GM21717 (cell line): ENCODE measurements around the gene FIGNL1.
"Not testable (repeated sequence)": the region's sequence is repeated elsewhere in the genome, so short reads cannot be mapped to it uniquely, and the experiment has no call there.

ENCODE experiments used
- ATAC-seq: cut with Tn5 transposase; IDR thresholded peaks from one replicate; pipeline ENCODE4 v1.9.1; 2021; ENCODE audit warnings: mild to moderate bottlenecking, moderate library complexity; ENCODE audit not compliant: unreplicated experiment

FIGNL1 gene

DNA sequence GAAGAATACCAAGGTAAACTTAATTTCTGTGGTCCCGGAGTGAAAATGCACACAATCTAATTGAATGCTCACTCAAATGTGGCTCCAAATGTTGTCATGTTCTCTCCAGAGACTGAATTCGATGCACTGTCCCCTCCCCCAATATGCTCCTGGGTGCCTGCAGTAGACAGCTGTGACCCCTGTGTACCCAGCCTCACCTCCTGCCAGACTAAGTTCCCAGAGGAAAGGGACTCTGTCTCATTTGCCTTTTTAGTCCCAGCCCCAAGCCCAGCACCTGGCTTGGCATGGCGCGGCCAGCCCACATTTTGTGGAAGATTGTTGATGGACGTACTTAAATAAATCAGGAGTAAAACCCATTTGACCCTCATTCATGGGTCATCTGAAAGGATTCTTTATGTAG lies 21.8 kb upstream of the FIGNL1 start:
- no peak for ATAC-seq

DNA sequence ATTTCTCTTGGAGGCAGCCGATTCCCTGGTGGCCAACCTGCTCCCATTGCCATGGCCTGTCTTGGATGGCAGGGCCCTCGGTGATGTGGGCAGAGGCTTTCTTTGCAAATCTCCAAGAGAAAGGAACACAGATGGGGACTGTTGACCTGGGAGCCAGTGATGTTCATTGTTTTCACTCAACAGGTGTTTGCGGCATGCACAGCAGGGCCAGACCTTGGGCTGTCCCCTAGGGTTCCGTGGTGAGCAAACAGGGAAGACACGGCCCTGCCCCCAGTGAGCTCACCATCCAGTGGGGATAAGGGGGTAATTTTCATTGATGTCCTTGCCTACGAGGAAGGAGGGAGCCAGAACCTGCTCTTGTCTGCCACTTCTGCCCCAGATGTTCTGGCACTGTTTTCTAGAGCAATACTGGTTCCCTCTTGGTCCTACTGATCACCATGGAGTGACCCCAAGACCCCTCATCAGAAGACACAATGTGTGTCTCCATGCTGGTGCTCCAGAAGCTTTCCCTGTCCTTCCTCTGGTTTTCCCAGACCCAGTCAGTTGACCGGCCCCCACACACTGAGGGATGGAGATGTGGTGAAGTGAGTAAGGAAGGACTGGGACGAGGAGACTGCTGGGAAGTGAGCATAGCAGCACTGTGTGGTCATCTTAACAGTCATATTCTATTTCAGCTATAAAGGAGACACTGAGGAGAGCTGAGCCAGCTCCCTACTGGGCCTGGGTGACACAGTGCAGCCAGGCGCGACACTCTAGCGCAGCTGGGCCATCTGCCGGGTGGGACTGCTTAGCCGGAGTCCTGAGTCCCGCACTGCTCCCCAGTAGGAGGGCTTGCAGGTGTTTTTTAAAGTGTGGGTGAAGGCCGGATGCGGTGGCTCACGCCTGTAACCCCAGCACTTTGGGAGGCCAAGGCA lies 20.4 kb upstream of the FIGNL1 start:
- no peak for ATAC-seq

DNA sequence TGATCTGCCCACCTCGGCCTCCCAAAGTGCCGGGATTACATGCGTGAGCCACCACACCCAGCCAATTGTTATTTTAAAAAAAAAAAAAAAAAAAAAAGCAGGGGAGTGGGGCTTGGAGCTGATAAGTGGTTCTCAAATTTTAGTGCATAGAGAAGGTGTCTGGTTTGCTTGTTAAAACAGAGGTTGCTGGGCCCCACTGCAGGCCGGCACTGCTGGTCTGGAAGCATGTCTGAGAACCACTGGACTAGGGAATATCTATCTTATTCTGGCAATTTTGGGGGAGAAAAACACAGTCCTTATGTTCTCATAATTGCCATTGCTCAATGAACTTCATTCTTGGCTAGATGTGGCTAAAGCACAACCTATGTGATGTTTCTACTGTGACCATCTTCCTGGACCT lies 19.0 kb upstream of the FIGNL1 start:
- ATAC-seq = no peak

DNA sequence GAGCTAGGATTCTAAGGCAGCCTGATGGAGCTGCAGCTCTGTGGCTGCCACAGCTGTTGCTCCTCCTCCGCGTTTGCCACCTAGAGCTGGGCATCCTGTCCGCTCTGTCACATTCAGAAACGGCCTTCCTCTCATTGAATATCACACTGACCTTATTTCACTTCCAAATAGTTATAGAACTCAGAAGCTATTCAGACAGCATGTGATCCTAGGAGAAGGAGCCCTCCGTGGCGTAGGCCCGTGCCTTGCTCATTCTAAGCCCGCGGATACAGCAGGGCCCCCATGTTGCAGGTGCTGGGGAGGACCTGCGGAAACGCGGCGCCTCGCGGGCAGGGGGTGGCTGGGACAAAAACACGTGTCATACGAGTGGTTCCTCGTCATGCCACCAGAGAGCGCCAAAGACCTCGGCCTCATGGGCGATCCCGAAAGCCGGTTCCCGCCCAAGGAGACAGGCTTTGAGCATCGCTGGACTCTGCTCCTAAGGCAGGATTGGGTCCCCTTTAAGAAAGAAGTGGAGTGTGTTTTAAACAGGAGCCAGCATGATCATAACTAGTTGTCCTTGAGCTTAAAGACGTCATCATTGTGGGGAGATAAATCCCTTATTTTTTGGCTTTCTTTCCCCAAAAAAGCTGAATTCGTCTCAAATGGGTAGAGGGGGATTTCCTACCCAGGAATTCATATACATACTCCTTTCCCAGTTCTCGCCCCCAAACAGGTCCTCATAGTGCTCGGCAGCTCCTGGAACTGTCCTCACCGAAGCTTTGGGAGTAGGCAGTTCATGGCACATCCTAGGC lies 17.9 kb upstream of the FIGNL1 start:
- peak; percentile 77 for ATAC-seq

DNA sequence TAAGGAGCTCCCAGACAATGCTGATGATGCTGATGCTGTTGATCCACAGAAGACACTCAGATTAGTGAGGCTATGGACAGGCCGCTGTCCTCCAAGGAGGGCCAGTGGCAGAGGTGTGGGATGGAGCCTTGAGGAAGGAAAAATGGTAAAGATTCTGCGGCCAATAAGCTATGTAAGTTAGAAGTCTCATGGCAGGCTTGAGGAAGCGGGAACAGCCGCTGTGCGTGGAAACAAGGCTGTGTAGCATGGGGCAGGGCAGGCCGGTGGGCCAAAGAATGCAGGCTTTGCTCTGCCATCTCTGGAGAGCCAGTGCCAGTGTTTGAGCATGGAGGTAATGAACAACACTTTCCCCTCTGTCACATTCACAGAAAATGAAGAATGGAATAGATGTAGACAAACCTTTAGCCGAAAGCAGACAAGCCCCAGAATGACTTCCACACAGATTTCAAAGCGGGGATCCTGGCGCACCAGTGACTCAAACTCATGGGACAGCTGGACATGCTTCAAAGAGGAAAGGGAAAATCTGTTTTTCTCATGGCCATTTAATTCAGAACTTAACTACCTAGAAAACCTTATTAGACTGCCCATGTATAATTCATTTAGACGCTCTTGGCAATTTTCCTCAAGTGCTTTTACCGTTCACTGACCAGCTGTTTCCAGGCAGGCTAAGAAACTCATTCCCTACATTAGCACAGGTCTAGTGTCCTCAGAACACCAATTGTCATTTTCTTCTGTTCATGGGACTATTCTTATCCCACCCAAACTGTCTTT lies 16.9 kb upstream of the FIGNL1 start:
- ATAC-seq = no peak

DNA sequence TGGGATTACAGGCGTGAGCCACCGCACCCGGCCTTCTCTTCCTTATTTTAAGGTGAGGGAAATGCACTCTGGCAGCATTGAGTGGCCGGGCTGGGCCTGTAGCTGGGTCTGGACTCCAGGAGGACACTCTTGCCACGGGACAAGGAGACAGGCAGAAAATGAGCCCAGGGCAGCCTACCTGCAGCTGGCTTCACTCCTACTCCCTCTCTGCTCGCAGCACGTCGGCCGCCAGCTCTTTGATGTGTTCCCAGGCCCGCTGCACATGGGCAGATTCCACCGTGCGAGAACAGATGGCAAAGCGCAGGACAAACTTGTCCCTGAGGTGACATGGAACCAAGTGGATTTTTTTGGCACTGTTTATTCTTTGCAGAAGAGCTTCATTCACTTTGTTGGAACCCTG lies 12.9 kb upstream of the FIGNL1 start:
- ATAC-seq = no peak

DNA sequence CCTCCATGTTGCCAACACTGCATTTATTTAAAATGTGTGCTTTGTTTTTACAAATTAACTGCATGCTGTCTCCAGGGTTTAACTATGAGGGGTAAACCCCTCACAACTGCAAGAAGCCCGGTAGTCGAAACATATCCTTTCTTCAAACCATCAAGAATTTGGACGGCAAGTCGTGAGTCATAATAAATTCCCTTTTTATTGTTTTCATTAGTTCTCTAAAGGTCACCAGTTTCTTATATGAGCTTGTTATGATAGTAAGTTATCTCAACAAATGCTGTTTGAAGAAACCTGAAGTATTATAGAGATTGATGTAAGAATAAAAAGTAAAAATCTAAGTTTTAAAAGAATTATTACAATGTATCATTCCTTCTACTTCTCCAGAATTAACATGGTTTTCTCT lies 12.2 kb upstream of the FIGNL1 start:
- no peak for ATAC-seq

DNA sequence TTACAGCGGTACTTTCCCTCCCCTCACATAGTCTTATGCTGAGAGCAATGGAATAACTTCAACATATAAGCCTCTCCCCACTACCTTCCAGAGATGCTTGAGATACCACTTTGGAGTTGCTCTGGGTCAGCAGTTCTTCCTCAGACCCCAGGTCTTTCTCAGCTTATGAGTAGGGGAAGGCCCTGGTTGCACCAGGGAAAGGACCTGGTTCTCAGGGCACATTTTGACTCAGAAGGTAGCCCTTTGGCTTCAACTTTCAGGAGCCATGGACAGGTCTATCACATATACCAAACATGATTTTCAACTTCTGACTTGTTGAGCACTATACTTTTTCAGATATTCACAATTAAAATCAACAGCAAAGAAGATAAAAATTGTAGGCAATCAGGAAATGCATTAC lies 11.5 kb upstream of the FIGNL1 start:
- no peak for ATAC-seq

DNA sequence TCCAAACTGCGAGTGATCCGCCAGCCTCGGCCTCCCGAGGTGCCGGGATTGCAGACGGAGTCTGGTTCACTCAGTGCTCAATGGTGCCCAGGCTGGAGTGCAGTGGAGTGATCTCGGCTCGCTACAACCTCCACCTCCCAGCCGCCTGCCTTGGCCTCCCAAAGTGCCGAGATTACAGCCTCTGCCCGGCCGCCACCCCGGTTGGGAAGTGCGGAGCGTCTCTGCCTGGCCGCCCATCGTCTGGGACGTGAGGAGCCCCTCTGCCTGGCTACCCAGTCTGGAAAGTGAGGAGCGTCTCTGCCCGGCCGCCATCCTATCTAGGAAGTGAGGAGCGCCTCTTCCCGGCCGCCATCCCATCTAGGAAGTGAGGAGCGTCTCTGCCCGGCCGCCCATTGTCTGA lies 9.0 kb upstream of the FIGNL1 start:
- not testable (repeated sequence) for ATAC-seq

DNA sequence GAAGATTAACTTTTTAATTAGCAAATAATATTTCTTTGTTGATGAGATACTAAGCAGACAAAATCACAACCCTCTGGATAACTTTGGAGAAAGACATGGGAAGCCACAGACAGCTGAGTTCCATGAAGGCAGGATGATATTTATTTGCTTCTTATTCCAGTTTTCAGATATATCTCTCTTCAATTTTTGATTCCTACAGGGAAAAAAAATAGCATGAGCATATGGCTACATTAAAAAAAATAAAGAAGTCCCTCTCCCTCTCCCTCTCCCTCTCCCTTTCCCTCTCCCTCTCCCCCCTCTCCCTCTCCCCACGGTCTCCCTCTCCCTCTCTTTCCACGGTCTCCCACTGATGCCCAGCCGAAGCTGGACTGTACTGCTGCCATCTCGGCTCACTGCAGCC lies 8.5 kb upstream of the FIGNL1 start:
- ATAC-seq = not testable (repeated sequence)

DNA sequence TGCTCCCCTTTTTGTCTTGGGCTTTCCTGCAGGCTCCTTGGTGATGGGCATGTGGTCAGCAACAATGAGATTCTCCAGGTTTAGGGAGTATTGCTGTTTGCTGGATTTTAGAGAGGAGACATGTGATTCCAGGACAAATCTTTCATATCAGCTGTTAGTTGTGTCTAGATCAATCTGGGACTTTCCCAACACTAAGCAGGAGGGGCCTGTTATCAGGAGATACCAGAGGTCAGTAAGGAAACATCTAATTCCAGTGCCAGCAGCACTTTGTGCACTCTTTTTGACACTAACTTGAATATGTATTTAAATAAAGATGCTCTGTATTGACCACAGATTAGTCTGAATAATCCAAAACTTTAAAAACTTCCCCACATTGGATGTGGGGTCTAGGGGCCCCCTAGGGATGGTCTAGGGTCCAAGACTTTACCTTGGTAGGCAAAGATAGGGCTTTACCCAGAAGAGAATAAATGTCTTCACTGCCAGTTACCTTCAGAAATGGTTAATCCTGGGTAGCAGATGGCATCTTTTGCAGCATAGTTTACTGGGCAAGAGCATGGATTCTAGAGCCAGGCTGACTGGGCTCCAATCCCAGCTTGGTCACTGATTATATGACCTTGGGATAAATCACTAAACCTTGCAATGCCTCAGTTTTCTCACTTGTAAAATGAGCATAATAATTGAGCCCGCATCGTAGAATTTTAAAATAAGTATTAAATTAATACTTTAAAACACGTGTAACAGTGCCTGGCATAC lies 6.4 kb upstream of the FIGNL1 start:
- no peak for ATAC-seq

DNA sequence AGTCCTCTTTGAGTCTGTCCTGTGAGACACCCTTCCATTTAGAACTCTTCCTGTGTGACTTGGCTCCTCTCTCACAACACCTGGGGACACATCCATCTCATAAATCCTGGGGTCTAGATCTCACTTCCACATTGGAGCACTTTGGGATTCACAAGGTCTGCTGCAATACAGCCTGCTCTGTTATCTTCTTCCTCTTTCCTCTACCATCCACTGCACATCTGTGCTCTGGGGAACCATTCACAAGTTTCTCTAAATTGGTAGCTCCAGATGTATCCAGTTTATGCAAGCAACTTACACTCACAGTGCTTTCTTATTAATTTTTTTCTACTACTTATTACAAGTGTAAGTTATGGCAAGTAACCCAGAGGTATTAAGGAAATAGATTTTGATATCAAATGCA lies 5.5 kb upstream of the FIGNL1 start:
- no peak for ATAC-seq

DNA sequence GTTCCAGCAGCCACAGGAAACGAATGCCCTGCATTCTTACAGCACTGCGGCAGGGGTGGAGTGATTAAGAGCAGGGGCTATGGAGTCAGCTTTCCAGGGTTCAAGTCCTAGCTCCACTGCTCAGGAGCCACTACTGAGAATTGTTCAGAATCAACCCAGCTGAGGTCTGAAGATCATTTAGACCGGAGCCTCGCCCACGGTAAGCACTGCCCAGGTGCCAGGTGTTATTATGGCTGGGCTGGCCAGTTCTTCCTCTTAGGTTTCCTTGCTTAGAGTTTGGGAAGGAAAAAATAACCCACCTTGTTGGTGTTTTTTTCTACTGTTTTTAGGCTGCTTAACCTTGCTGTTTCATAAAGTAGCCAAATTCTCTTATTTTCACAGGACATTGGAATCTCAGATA lies 4.8 kb upstream of the FIGNL1 start:
- ATAC-seq = no peak

DNA sequence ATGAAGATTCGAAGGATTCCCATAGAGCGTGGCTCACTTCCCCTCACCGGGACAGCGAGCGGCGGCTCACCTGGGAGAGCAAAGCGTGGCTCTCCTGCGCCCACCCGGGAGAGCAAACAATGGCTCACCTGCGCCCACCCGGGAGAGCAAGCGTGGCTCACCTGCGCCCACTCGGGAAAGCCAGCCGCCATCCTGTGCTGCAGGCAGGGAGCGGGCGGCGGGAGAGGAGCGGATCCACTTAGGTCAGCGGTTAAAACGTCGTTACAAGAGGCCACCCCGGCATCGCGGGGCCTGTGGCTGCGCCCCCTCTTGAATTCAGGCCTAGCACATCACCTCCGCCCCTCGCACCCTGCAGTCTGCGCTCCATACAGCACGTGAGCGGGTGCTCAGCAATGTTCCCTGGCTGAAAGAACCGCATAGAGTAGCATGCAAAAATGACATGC lies 461 bp upstream of the FIGNL1 start:
- ATAC-seq = peak; percentile 9

DNA sequence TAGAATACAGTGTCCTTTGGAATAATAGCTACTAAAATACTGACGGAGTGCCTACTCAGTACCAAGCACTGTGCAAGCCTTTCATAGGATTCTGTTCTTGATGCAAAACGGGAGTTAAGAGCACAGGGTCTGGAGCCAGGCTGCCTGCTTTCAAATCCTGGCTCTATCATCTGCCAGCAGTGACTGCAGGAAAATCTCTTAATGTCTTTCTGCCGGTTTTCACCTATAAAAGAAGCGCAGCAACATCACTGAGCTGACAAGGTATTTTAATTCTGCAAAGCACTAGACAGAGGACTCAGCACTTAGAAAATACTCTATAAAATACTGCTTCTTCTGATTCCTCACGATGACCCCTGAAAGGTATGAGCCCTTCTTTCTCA lies 659 bp downstream of the FIGNL1 start:
- ATAC-seq = peak; percentile 5

DNA sequence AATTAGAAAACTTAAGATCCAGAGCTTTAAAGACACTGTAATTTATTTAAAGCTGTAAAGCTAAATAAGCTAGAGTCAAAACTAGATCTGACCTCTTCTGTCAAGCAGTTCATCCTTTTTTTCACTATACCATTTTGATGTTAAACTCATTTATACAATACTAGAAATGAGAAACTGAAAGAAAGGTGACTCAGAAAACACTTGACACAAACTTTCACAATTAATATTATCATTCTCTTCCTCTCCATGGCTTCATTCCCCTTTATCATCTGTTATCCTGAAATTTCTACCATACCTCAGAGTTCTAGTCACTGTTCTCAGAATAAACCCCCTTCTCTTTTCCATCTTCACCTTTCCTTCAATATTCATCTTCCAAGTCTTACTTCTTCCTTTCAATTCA lies 1.3 kb downstream of the FIGNL1 start:
- ATAC-seq = peak; percentile 40

DNA sequence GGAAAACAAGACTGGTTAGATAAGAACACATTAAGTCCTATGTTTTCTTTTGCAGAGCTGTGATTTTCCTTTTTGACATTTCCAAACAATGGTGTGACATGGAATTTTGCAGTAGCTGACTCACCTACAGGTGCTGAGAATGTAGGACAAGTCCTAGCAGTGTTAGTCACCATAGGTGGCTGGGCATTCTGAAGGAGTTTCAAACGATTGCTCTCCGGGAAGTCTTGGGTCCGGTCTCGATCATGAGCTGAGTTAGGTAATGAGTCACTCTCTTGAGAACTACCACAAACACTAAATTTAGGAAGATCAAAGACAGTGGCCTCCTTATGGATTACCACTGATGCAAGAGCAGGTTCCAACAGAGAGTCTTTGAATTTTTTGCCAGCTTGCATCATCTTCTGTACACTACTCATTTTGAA lies 3.6 kb downstream of the FIGNL1 start:
- ATAC-seq = peak; percentile 53

DNA sequence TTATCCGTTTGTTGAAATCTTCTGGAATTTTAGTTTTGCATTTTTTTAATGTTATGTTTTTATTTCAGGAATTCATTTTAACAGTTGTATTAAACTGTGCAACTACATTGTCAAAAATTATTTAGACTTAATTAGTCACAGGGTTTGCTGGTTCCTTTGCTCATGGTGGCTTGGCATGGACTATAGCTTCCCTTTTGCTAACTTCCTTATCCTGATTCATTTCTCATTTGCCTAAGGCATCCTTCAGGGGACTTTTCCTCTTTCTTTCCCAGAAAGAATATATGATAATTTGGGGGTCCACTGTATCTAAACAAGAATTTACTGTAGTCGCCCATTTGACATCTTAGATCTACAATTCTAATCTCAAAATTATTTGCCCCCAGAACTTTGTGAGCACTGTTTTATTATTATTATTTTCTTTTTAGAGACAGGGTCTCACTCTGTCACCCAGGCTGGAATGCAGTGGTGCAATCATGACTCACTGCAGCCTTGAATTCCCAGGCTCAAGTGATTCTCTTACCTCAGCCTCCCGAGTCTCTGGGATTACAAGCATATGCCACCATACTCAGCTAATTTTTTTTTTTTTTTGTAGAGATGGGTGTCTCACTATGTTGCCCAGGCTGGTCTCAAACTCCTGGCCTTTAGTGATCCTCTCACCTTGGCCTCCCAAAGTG lies 13.9 kb downstream of the FIGNL1 start:
- ATAC-seq = no peak

DNA sequence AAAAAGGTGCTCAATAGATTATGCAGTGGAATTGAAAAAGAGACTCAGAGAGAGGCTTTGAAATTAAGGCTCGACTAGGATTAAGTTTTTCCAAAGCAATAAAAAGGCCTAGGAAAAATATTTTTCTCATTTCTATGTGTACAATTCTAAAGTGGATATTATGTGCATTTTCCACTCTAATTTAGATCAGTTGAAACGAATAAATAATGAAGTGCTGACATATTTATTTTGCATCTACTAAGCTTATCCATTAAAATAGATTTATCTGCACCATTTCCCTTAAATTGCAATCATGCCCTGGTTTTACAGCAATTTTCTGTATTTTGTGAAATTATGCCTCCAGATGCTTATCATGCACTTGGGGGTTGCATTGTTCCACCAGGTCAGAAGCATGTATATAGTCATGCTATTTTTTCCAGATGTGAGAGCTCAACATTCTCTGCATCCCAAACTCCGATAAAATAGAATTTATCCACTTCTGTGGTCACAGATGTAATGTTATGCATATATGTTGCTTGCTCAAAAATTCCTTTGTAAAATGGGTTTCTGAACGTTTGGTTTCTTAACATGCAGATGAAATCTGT lies 18.3 kb downstream of the FIGNL1 start:
- no peak for ATAC-seq

DNA sequence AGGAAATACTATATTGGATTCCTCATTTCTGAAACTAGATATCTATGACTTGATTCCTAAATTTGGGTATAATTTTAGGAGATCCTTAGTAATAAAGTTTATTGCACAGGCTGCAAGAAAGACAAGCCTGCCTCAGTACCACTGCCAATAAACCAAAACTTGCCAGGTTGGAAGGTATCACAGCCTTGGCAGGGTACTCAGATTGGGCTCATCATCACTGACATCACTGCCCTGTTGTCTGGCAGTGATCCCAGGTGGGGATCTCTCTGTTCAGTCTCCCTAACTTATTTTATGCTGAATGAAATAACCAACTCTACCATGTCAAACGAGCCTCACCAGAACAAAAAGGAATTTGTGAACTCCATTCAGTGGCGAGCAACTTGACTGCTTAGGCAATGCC lies 18.8 kb downstream of the FIGNL1 start:
- ATAC-seq = no peak
